B cell (primary cell): ENCODE results near the gene BCO2.

ENCODE experiments used
- EZH2 ChIP-seq: IDR thresholded peaks from 2 replicates; pipeline ENCODE4 v1.6.1; 2012; ENCODE audit warnings: borderline replicate concordance, low read depth, mild to moderate bottlenecking, moderate library complexity, low read length; ENCODE audit not compliant: insufficient read depth, poor library complexity, severe bottlenecking
- TF ChIP-seq, protein P1 (sequence below): fragments of 200-600 bp; IDR thresholded peaks from one replicate; pipeline ENCODE4 v1.8.0; 2022; ENCODE audit warnings: antibody characterized with exemption, mild to moderate bottlenecking

DNA sequence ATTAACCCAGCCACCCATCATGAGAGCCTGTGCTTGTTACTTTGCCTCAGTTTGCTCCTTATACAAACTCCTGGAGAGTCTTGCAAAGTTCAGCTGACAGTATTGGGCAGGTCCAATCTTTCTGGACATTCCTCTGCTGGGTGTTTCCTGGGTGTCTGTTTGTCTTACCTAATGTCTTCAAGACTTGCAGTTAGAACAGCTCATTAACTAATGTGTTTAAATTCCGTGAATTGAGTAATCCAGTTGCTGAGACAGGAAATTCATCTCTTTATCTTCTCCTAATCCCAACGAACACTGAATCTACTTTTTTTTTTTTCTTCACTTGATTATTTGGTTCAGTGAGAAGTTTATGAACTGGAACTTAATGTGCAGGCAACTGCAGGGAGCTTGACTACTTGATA is 20.6 kb downstream of the BCO2 start:
- TF ChIP-seq, protein P1, sequence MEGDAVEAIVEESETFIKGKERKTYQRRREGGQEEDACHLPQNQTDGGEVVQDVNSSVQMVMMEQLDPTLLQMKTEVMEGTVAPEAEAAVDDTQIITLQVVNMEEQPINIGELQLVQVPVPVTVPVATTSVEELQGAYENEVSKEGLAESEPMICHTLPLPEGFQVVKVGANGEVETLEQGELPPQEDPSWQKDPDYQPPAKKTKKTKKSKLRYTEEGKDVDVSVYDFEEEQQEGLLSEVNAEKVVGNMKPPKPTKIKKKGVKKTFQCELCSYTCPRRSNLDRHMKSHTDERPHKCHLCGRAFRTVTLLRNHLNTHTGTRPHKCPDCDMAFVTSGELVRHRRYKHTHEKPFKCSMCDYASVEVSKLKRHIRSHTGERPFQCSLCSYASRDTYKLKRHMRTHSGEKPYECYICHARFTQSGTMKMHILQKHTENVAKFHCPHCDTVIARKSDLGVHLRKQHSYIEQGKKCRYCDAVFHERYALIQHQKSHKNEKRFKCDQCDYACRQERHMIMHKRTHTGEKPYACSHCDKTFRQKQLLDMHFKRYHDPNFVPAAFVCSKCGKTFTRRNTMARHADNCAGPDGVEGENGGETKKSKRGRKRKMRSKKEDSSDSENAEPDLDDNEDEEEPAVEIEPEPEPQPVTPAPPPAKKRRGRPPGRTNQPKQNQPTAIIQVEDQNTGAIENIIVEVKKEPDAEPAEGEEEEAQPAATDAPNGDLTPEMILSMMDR: no peak
- no peak for TF ChIP-seq EZH2
